ENCODE measurements around the gene FRZB.

The FRZB gene

GRCh38 chr2:182901748-182902147 lies 35.3 kb upstream of the FRZB start:
- no peaks in the 10 kb centered on the region for H3K36me3 ChIP-seq
- no peak for DNase-seq
- no peaks in the 10 kb centered on the region for H3K4me1 ChIP-seq
- no peaks in the 10 kb centered on the region for H3K27me3 ChIP-seq
- TF ChIP-seq CTCF (IDR thresholded peaks at IDR 0.05; ENCODE audit: low read depth, low read length): no peak
- no peak overlapping the region for H3K4me3 ChIP-seq (ENCODE audit: low read depth, low read length)
- no peaks in the 10 kb centered on the region for H3K9me3 ChIP-seq

- Histone ChIP-seq H3K36me3 (no peaks in the 10 kb centered on the region), H3K27me3 (no peaks in the 10 kb centered on the region), H3K4me3 (ENCODE audit: low read depth, low read length) (no peak overlapping the region), H3K9me3 (no peaks in the 10 kb centered on the region), H3K4me1 (no peaks in the 10 kb centered on the region)
- DNase-seq: no peak
- TF ChIP-seq CTCF (IDR thresholded peaks at IDR 0.05; ENCODE audit: low read depth, low read length): no peak
These were observed 32.3 kb upstream of the FRZB start for GRCh38 chr2:182898718-182899117.

- no peak for DNase-seq
- Histone ChIP-seq H3K9me3 (no peaks in the 10 kb centered on the region), H3K4me3 (ENCODE audit: low read depth, low read length) (no peak overlapping the region), H3K36me3 (no peaks in the 10 kb centered on the region), H3K4me1 (no peaks in the 10 kb centered on the region), H3K27me3 (no peaks in the 10 kb centered on the region)
- no peak for TF ChIP-seq CTCF (IDR thresholded peaks at IDR 0.05; ENCODE audit: low read depth, low read length)
These were observed 30.7 kb upstream of the FRZB start for GRCh38 chr2:182897137-182897536.

- Histone ChIP-seq H3K36me3 (no peaks in the 10 kb centered on the region), H3K4me3 (ENCODE audit: low read depth, low read length) (no peak overlapping the region), H3K9me3 (no peaks in the 10 kb centered on the region), H3K4me1 (no peaks in the 10 kb centered on the region), H3K27me3 (no peaks in the 10 kb centered on the region)
- no peak for TF ChIP-seq CTCF (IDR thresholded peaks at IDR 0.05; ENCODE audit: low read depth, low read length)
- no peak for DNase-seq
These were observed 29.4 kb upstream of the FRZB start for GRCh38 chr2:182895798-182896197.

GRCh38 chr2:182895169-182895568 lies 28.7 kb upstream of the FRZB start:
- no peak for TF ChIP-seq CTCF (IDR thresholded peaks at IDR 0.05; ENCODE audit: low read depth, low read length)
- Histone ChIP-seq H3K4me1 (no peaks in the 10 kb centered on the region), H3K27me3 (no peaks in the 10 kb centered on the region), H3K36me3 (no peaks in the 10 kb centered on the region), H3K9me3 (no peaks in the 10 kb centered on the region), H3K4me3 (ENCODE audit: low read depth, low read length) (no peak overlapping the region)
- DNase-seq: no peak

GRCh38 chr2:182894174-182894573 lies 27.7 kb upstream of the FRZB start:
- Histone ChIP-seq H3K27me3 (no peaks in the 10 kb centered on the region), H3K4me3 (ENCODE audit: low read depth, low read length) (no peak overlapping the region), H3K36me3 (no peaks in the 10 kb centered on the region), H3K9me3 (no peaks in the 10 kb centered on the region), H3K4me1 (no peaks in the 10 kb centered on the region)
- DNase-seq: no peak
- TF ChIP-seq CTCF (IDR thresholded peaks at IDR 0.05; ENCODE audit: low read depth, low read length): no peak
